Skeletal muscle satellite cell (primary cell): ENCODE data around the gene GRN.
"Not testable (repeated sequence)": the region's sequence is repeated elsewhere in the genome, so short reads cannot be mapped to it uniquely, and the experiment has no call there.

Experiments used
- H3K27me3 ChIP-seq: 2 replicates; pipeline ENCODE4 v1.7.0; 2013; ENCODE audit warnings: low read length; ENCODE audit not compliant: control insufficient read depth, insufficient read depth
- H3K36me3 ChIP-seq: 2 replicates; pipeline ENCODE4 v1.7.0; 2013; ENCODE audit warnings: mild to moderate bottlenecking, control low read depth, low read length; ENCODE audit not compliant: insufficient read depth
- H3K4me1 ChIP-seq: 2 replicates; pipeline ENCODE4 v1.7.0; 2013; ENCODE audit warnings: low read length; ENCODE audit not compliant: control insufficient read depth, insufficient read depth
- H3K4me2 ChIP-seq: 2 replicates; pipeline ENCODE4 v1.7.0; 2013; ENCODE audit warnings: mild to moderate bottlenecking, low read length
- H3K4me3 ChIP-seq: 2 replicates; pipeline ENCODE4 v1.7.0; 2013; ENCODE audit warnings: low read length
- H3K9ac ChIP-seq: 2 replicates; pipeline ENCODE4 v1.7.0; 2013; ENCODE audit warnings: mild to moderate bottlenecking, low read depth, low read length, moderate library complexity
- H3K9me3 ChIP-seq: replicated peaks from 2 replicates; pipeline ENCODE4 v1.7.0; 2013; ENCODE audit warnings: mild to moderate bottlenecking, control low read depth, low read length

Gene GRN

GRCh38 chr17:44359006-44359405 is 13.9 kb downstream of the GRN start:
- H3K9ac ChIP-seq: no peak overlapping the region
- no peaks in the 10 kb centered on the region for H3K36me3 ChIP-seq
- no peak overlapping the region for H3K4me2 ChIP-seq
- H3K9me3 ChIP-seq: no peaks in the 10 kb centered on the region
- H3K4me1 ChIP-seq: peaks cover 7% of the 10 kb centered on the region
- no peak overlapping the region for H3K4me3 ChIP-seq
- H3K27me3 ChIP-seq: no peaks in the 10 kb centered on the region

GRCh38 chr17:44359458-44360143 is 14.5 kb downstream of the GRN start:
- H3K4me3 ChIP-seq: no peak overlapping the region
- H3K27me3 ChIP-seq: peaks cover under 1% of the 10 kb centered on the region
- peaks cover 7% of the 10 kb centered on the region for H3K4me1 ChIP-seq

GRCh38 chr17:44360144-44360533 is 15.0 kb downstream of the GRN start:
- Histone ChIP-seq H3K36me3 (no peaks in the 10 kb centered on the region), H3K27me3 (peaks cover 5% of the 10 kb centered on the region), H3K4me1 (peaks cover 7% of the 10 kb centered on the region)

More at GRCh38 chr17:44359458-44360143, 14.5 kb downstream of the GRN start:
- H3K4me2 ChIP-seq: no peak overlapping the region
- no peak overlapping the region for H3K9ac ChIP-seq
- no peaks in the 10 kb centered on the region for H3K9me3 ChIP-seq
- no peaks in the 10 kb centered on the region for H3K36me3 ChIP-seq

GRCh38 chr17:44360826-44361225 is 15.7 kb downstream of the GRN start:
- Histone ChIP-seq H3K4me2 (no peak overlapping the region), H3K27me3 (peaks cover 9% of the 10 kb centered on the region), H3K9me3 (no peaks in the 10 kb centered on the region), H3K4me1 (peaks cover 7% of the 10 kb centered on the region), H3K9ac (no peak overlapping the region), H3K36me3 (no peaks in the 10 kb centered on the region), H3K4me3 (no peak overlapping the region)

More at GRCh38 chr17:44360144-44360533, 15.0 kb downstream of the GRN start:
- Histone ChIP-seq H3K4me3 (no peak overlapping the region), H3K9ac (no peak overlapping the region), H3K4me2 (no peak overlapping the region), H3K9me3 (no peaks in the 10 kb centered on the region)

GRCh38 chr17:44361292-44362260 is 16.5 kb downstream of the GRN start:
- H3K4me1 ChIP-seq: peaks cover 7% of the 10 kb centered on the region
- no peak overlapping the region for H3K9ac ChIP-seq
- no peaks in the 10 kb centered on the region for H3K9me3 ChIP-seq
- no peak overlapping the region for H3K4me2 ChIP-seq
- H3K36me3 ChIP-seq: no peaks in the 10 kb centered on the region
- no peak overlapping the region for H3K4me3 ChIP-seq
- peaks cover 16% of the 10 kb centered on the region for H3K27me3 ChIP-seq

GRCh38 chr17:44362459-44362948 is 17.4 kb downstream of the GRN start:
- Histone ChIP-seq H3K27me3 (peaks cover 22% of the 10 kb centered on the region), H3K9ac (peak overlapping the region; percentile 84), H3K4me3 (peak overlapping the region; percentile 85)

GRCh38 chr17:44362949-44363612 is 18.0 kb downstream of the GRN start:
- H3K36me3 ChIP-seq: no peaks in the 10 kb centered on the region
- H3K4me3 ChIP-seq: peak overlapping the region; percentile 85
- H3K9ac ChIP-seq: peak overlapping the region; percentile 84
- peak overlapping the region; percentile 99 for H3K4me2 ChIP-seq
- no peaks in the 10 kb centered on the region for H3K9me3 ChIP-seq
- peaks cover 7% of the 10 kb centered on the region for H3K4me1 ChIP-seq
- H3K27me3 ChIP-seq: peaks cover 25% of the 10 kb centered on the region

More at GRCh38 chr17:44362459-44362948, 17.4 kb downstream of the GRN start:
- Histone ChIP-seq H3K36me3 (no peaks in the 10 kb centered on the region), H3K9me3 (no peaks in the 10 kb centered on the region), H3K4me1 (peaks cover 7% of the 10 kb centered on the region), H3K4me2 (peak overlapping the region; percentile 99)

- H3K9ac ChIP-seq: peak within 1 kb of the TSS; percentile 84
These were observed 18.6 kb downstream of the GRN start, which contains the start of gene FAM171A2 for GRCh38 chr17:44363613-44364159. Gene FAM171A2, minus strand, starts transcription at chr17:44363853. Its CDS starts 139 bp downstream, at chr17:44363714.

GRCh38 chr17:44365051-44365450 is 19.9 kb downstream of the GRN start:
- H3K4me2 ChIP-seq, H3K9ac ChIP-seq, H3K4me1 ChIP-seq, H3K4me3 ChIP-seq, H3K9me3 ChIP-seq, H3K36me3 ChIP-seq: not testable (repeated sequence)
- peaks cover 25% of the 10 kb centered on the region for H3K27me3 ChIP-seq

More at GRCh38 chr17:44363613-44364159, 18.6 kb downstream of the GRN start, which contains the start of gene FAM171A2:
- Histone ChIP-seq H3K4me1 (peaks cover 7% of the 10 kb centered on the region), H3K4me3 (peak within 1 kb of the TSS; percentile 85), H3K36me3 (no peaks in the 10 kb centered on the region), H3K9me3 (no peaks in the 10 kb centered on the region), H3K4me2 (peak within 1 kb of the TSS; percentile 99), H3K27me3 (peaks cover 25% of the 10 kb centered on the region)

GRCh38 chr17:44367231-44367979 is 22.3 kb downstream of the GRN start:
- H3K9ac ChIP-seq: no peak overlapping the region
- H3K9me3 ChIP-seq: no peaks in the 10 kb centered on the region
- no peak overlapping the region for H3K4me2 ChIP-seq
- H3K4me1 ChIP-seq: no peaks in the 10 kb centered on the region
- H3K4me3 ChIP-seq: no peak overlapping the region
- peaks cover 36% of the 10 kb centered on the region for H3K27me3 ChIP-seq
- no peaks in the 10 kb centered on the region for H3K36me3 ChIP-seq
